HepG2 (cell line): ENCODE data around the gene SLC4A2. TPM values are rescaled to one million over a fixed set of nuclear protein-coding genes. Genes with fewer than 3 reads are reported as not detected.

Experiments
- ATAC-seq: fragments of 200-7000 bp; cut with Tn5 transposase; 3 replicates; pipeline ENCODE4 v1.9.1; 2020; ENCODE audit warnings: mild to moderate bottlenecking, moderate library complexity
- BruUV-seq: library from RNA; stranded (reverse); fragments of 400-500 nt; replicated peaks from 2 replicates; lab custom pipeline; 2021; lab: Mats Ljungman, UMichigan
- CTCF ChIA-PET: fragments of 300-600 bp; formaldehyde crosslinking; extraction: SDS; loops from one replicate; lab custom pipeline; 2021; ENCODE audit warnings: low total read pairs, inconsistent platforms, low intra/inter-chr PET ratio; lab: Yijun Ruan, JAX
- POLR2A ChIA-PET: fragments of 350-600 bp; sonication (Branson Sonifier 250); formaldehyde crosslinking; loops from one replicate; lab custom pipeline; 2020; ENCODE audit warnings: antibody characterized with exemption, inconsistent platforms; lab: Yijun Ruan, JAX
- DNase-seq: peaks from one replicate; pipeline ENCODE4 v3.0.0-alpha.2; 2015; ENCODE audit warnings: low spot score
- FAIRE-seq: peaks from 3 replicates; lab custom pipeline; 2011; peaks lifted over from hg19 to GRCh38; lab: Jason Lieb, UNC
- H2AFZ ChIP-seq: one replicate; pipeline ENCODE4 v1.6.1; 2011; ENCODE audit warnings: low read length, inconsistent platforms
- H3K27ac ChIP-seq: fragments of 300-600 bp; 3 replicates; pipeline ENCODE4 v1.8.0; 2011; ENCODE audit warnings: mixed run types, mild to moderate bottlenecking, mixed read lengths, low read length, inconsistent platforms; ENCODE audit not compliant: insufficient read depth; ENCODE audit errors: extremely low read length
- H3K27me3 ChIP-seq, 2 experiments: fragments of 200-600 bp in 1 of 2; 2 replicates in 1 of 2; 3 replicates in 1 of 2; pipeline versions ENCODE4 v1.6.0 to v1.8.0; 2011; ENCODE audit warnings: low read length in 2 of 2, mild to moderate bottlenecking in 2 of 2, moderate library complexity in 2 of 2, inconsistent platforms in 1 of 2; ENCODE audit not compliant: insufficient read depth in 2 of 2, control insufficient read depth in 1 of 2
- H3K36me3 ChIP-seq, 2 experiments: fragments of 200-600 bp in 1 of 2; replicated peaks in 1 of 2; 2 replicates in 1 of 2; 3 replicates in 1 of 2; pipeline versions ENCODE4 v1.5.1 to v1.8.0; 2011; ENCODE audit warnings: low read length in 2 of 2, inconsistent platforms in 1 of 2; ENCODE audit not compliant: insufficient read depth in 2 of 2, control insufficient read depth in 1 of 2
- H3K4me1 ChIP-seq: 2 replicates; pipeline ENCODE4 v1.5.1; 2012; ENCODE audit warnings: low read length, inconsistent platforms; ENCODE audit not compliant: insufficient read depth
- H3K4me2 ChIP-seq: 2 replicates; pipeline ENCODE4 v1.6.0; 2011; ENCODE audit warnings: low read depth, low read length, inconsistent platforms
- H3K4me3 ChIP-seq, 3 experiments: fragments of 200-600 bp in 1 of 3; sonication (generic), shearing (Covaris generic) in 1 of 3; replicated peaks in 1 of 3; 2 replicates each; pipeline ENCODE4 v1.5.1; 2011 to 2016; ENCODE audit warnings: low read length in 3 of 3, inconsistent platforms in 2 of 3, low read depth in 2 of 3, mild to moderate bottlenecking in 2 of 3, control low read depth in 1 of 3, mixed read lengths in 1 of 3; ENCODE audit not compliant: insufficient read depth in 1 of 3
- H3K79me2 ChIP-seq: one replicate; pipeline ENCODE4 v1.6.1; 2011; ENCODE audit warnings: low read length, inconsistent platforms; ENCODE audit not compliant: insufficient read depth
- H3K9ac ChIP-seq: 2 replicates; pipeline ENCODE4 v1.6.0; 2011; ENCODE audit warnings: mild to moderate bottlenecking, low read depth, low read length, inconsistent platforms; ENCODE audit not compliant: insufficient read depth
- H3K9me3 ChIP-seq: 2 replicates; pipeline ENCODE4 v1.5.1; 2012; ENCODE audit warnings: mild to moderate bottlenecking, low read length
- H4K20me1 ChIP-seq: 2 replicates; pipeline ENCODE4 v1.6.0; 2011; ENCODE audit warnings: inconsistent platforms, mild to moderate bottlenecking, low read length, moderate library complexity; ENCODE audit not compliant: insufficient read depth
- ATF7 ChIP-seq, 2 experiments: fragments of 450-650 bp in 1 of 2; sonication (generic) in 1 of 2; formaldehyde crosslinking in 1 of 2; IDR thresholded peaks; 2 replicates each; pipeline versions ENCODE4 v1.4.0 to v1.6.1; 2016 to 2020; ENCODE audit warnings: antibody characterized with exemption in 1 of 2, mild to moderate bottlenecking in 1 of 2, missing genetic modification reagents in 1 of 2
- ERF ChIP-seq: IDR thresholded peaks from 2 replicates; pipeline ENCODE4 v1.6.1; 2018; ENCODE audit warnings: missing biosample characterization, missing genetic modification reagents
- GATAD2A ChIP-seq: IDR thresholded peaks from 2 replicates; pipeline ENCODE4 v1.6.1; 2016
- JUND ChIP-seq: sonication (generic); formaldehyde crosslinking; IDR thresholded peaks from 2 replicates; pipeline ENCODE4 v1.8.0; 2022; ENCODE audit warnings: mild to moderate bottlenecking, missing genetic modification reagents
- KLF6 ChIP-seq: IDR thresholded peaks from 2 replicates; pipeline ENCODE4 v1.8.0; 2016; ENCODE audit warnings: missing biosample characterization, missing genetic modification reagents
- PHF21A ChIP-seq: sonication (generic); formaldehyde crosslinking; IDR thresholded peaks from 2 replicates; pipeline ENCODE4 v1.5.0; 2020; ENCODE audit warnings: mild to moderate bottlenecking, missing genetic modification reagents
- SSRP1 ChIP-seq: IDR thresholded peaks from 2 replicates; pipeline ENCODE4 v1.6.1; 2016; ENCODE audit warnings: control low read depth
- ZFP36 ChIP-seq: fragments of 150-350 bp; IDR thresholded peaks from 2 replicates; pipeline ENCODE4 v1.6.1; 2018; ENCODE audit warnings: borderline replicate concordance, low read length, low read depth; ENCODE audit not compliant: partially characterized antibody
- ZNF343 ChIP-seq: sonication (generic); formaldehyde crosslinking; IDR thresholded peaks from 2 replicates; pipeline ENCODE4 v1.4.0; 2020; ENCODE audit warnings: mild to moderate bottlenecking, missing genetic modification reagents
- ZNF432 ChIP-seq: sonication (generic); formaldehyde crosslinking; IDR thresholded peaks from 2 replicates; pipeline ENCODE4 v1.5.0; 2020; ENCODE audit warnings: missing genetic modification reagents, mild to moderate bottlenecking, borderline replicate concordance
- ZNF501 ChIP-seq: sonication (generic); formaldehyde crosslinking; IDR thresholded peaks from 2 replicates; pipeline ENCODE4 v1.5.1; 2020; ENCODE audit warnings: mild to moderate bottlenecking, moderate library complexity, missing genetic modification reagents
- ZNF546 ChIP-seq: sonication (generic); formaldehyde crosslinking; conservative IDR thresholded peaks from 2 replicates; pipeline ENCODE4 v1.8.1; 2023; ENCODE audit warnings: mild to moderate bottlenecking, missing genetic modification reagents
- ZNF615 ChIP-seq: sonication (generic); formaldehyde crosslinking; IDR thresholded peaks from 2 replicates; pipeline ENCODE4 v1.5.0; 2020; ENCODE audit warnings: mild to moderate bottlenecking, missing genetic modification reagents, borderline replicate concordance
- WGBS: methylation state at CpG from one replicate; pipeline ENCODE4 v1.1.6; 2017; ENCODE audit warnings: low lambda C conversion rate; 5-methylcytosine and 5-hydroxymethylcytosine counted together
- in situ Hi-C: cut with HindIII; loops from 2 replicates; pipeline ENCODE4 v1.10.0; 2017; ENCODE audit warnings: low pct_unique_long_range_greater_than_20kb; ENCODE audit not compliant: extremely low pct_ligation_motif_present
- intact Hi-C: fragments of 100-400 bp; cut with micrococcal nuclease; formaldehyde crosslinking; loops from one replicate; pipeline ENCODE4 v1.10.0; 2022; ENCODE audit not compliant: unreplicated experiment
- polyA plus RNA-seq, 8 experiments: library from polyadenylated mRNA; depleted of rRNA in 3 of 8; stranded (reverse) in 7 of 8; unstranded in 1 of 8; fragments of >200 nt; fragmentation: Illumina TruSeq in 4 of 8; extraction: Trizol in 4 of 8; gene quantifications; 2 replicates each; pipeline versions ENCODE4 v1.2.1 to v1.2.3, GENCODE V29; 2011 to 2016; ENCODE audit warnings: low read depth in 4 of 8, missing spikeins in 1 of 8, mixed read lengths in 1 of 8; ENCODE audit not compliant: insufficient read depth in 1 of 8
- total RNA-seq, 5 experiments: library from RNA; depleted of rRNA; stranded (reverse); fragments of >200 nt; fragmentation: Illumina TruSeq; extraction: Trizol; gene quantifications; 2 replicates each; pipeline ENCODE4 v1.2.3, GENCODE V29; 2016; ENCODE audit warnings: low read depth in 1 of 5
- TF ChIP-seq, protein P1 (sequence below): sonication (generic); formaldehyde crosslinking; IDR thresholded peaks from 2 replicates; pipeline ENCODE4 v1.5.0; 2020; ENCODE audit warnings: missing genetic modification reagents
- TF ChIP-seq, protein P2 (sequence below), 2 experiments: sonication (generic) in 1 of 2; formaldehyde crosslinking in 1 of 2; IDR thresholded peaks; 2 replicates each; pipeline versions ENCODE4 v1.4.0 to v1.6.1; 2016 to 2020; ENCODE audit warnings: borderline replicate concordance in 1 of 2, low read depth in 1 of 2, mild to moderate bottlenecking in 1 of 2, missing genetic modification reagents in 1 of 2
- TF ChIP-seq, protein P3 (sequence below): sonication (generic); formaldehyde crosslinking; conservative IDR thresholded peaks from 2 replicates; pipeline ENCODE4 v1.8.0; 2022; ENCODE audit warnings: low read depth, missing genetic modification reagents

Gene SLC4A2
- total and polyA plus RNA-seq, 2 of the 13 experiments (the other 11 are each of a cell fraction or from before 2014, with no cell fraction given) = 51.9 to 73.4 TPM

DNA sequence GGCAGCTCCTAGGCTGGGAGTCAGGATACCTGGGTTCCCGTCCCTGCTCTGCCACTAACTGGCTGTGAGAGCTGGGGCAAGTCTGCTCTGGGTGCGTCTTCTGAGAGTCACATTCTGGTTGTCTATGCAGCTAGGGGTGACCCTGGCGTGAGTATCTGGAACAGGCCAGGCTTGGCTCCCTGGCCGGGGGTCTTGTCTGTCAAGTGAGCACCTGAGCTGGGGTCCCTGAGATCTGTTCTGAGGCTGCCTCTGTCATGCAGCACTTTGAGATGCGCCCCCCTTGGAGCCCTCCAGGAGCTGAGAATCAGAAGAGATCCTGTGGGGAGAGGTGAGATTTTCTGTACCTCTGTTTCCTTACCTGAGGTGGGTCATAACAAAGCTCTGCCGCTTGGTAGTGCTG, 34.4 kb downstream of the SLC4A2 start:
- no peak overlapping the region for H3K9ac ChIP-seq
- no peaks in the 10 kb centered on the region for H3K9me3 ChIP-seq
- WGBS = 94% methylated on average over 2 of the region's 6 CpGs
- H3K36me3 ChIP-seq = peaks cover 7 to 35% of the 10 kb centered on the region in 2 experiments; a peak in 4 of 5 replicates
- H3K79me2 ChIP-seq = peaks cover 91% of the 10 kb centered on the region
- no peak overlapping the region for H2AFZ ChIP-seq
- H3K4me3 ChIP-seq = no peak overlapping the region
- in situ Hi-C loops = no loop called here
- intact Hi-C loops = no loop called here
- FAIRE-seq (no peak), DNase-seq (no peak)
- CTCF ChIA-PET = no interaction called here
- H4K20me1 ChIP-seq = peaks cover 69% of the 10 kb centered on the region
- H3K27me3 ChIP-seq = no peaks in the 10 kb centered on the region
- TF ChIP-seq PHF21A (CRISPR knock-in tag) (no peak), ZNF432 (no peak), ZNF546 (CRISPR knock-in tag) (no peak), ERF (no peak), JUND (CRISPR knock-in tag) (no peak), ATF7 (IDR thresholded peaks at IDR 0.05) (no peak), ATF7 (CRISPR knock-in tag; IDR thresholded peaks at IDR 0.05) (no peak), ZNF343 (no peak), SSRP1 (CRISPR knock-in tag) (no peak), ZNF615 (no peak), ZFP36 (no peak), ZNF501 (no peak), KLF6 (CRISPR knock-in tag) (no peak), GATAD2A (CRISPR knock-in tag) (no peak)
- TF ChIP-seq, protein P1, sequence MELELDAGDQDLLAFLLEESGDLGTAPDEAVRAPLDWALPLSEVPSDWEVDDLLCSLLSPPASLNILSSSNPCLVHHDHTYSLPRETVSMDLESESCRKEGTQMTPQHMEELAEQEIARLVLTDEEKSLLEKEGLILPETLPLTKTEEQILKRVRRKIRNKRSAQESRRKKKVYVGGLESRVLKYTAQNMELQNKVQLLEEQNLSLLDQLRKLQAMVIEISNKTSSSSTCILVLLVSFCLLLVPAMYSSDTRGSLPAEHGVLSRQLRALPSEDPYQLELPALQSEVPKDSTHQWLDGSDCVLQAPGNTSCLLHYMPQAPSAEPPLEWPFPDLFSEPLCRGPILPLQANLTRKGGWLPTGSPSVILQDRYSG (CRISPR knock-in tag) = no peak
- TF ChIP-seq, protein P2, sequence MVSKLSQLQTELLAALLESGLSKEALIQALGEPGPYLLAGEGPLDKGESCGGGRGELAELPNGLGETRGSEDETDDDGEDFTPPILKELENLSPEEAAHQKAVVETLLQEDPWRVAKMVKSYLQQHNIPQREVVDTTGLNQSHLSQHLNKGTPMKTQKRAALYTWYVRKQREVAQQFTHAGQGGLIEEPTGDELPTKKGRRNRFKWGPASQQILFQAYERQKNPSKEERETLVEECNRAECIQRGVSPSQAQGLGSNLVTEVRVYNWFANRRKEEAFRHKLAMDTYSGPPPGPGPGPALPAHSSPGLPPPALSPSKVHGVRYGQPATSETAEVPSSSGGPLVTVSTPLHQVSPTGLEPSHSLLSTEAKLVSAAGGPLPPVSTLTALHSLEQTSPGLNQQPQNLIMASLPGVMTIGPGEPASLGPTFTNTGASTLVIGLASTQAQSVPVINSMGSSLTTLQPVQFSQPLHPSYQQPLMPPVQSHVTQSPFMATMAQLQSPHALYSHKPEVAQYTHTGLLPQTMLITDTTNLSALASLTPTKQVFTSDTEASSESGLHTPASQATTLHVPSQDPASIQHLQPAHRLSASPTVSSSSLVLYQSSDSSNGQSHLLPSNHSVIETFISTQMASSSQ (IDR thresholded peaks at IDR 0.05; ENCODE audit: low read depth) = no peak
- TF ChIP-seq, protein P2 (CRISPR knock-in tag; IDR thresholded peaks at IDR 0.05; ENCODE audit: borderline replicate concordance) = no peak
- TF ChIP-seq, protein P3, sequence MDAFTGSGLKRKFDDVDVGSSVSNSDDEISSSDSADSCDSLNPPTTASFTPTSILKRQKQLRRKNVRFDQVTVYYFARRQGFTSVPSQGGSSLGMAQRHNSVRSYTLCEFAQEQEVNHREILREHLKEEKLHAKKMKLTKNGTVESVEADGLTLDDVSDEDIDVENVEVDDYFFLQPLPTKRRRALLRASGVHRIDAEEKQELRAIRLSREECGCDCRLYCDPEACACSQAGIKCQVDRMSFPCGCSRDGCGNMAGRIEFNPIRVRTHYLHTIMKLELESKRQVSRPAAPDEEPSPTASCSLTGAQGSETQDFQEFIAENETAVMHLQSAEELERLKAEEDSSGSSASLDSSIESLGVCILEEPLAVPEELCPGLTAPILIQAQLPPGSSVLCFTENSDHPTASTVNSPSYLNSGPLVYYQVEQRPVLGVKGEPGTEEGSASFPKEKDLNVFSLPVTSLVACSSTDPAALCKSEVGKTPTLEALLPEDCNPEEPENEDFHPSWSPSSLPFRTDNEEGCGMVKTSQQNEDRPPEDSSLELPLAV (CRISPR knock-in tag) = no peak
- TF ChIP-seq, all 625 proteins: peak for 0
- POLR2A ChIA-PET = no interaction called here
- Histone ChIP-seq H3K4me2 (no peak overlapping the region), H3K4me1 (peaks cover 30% of the 10 kb centered on the region), H3K27ac (no peak overlapping the region)
- no peak for ATAC-seq
- BruUV-seq = no TSS peak
